Activated CD4-positive, CD25-positive, alpha-beta regulatory T cell treated with anti-CD3 and anti-CD28 coated beads, Interleukin-2, amount 50 U/mL, for 24 hours (primary cell): ENCODE measurements around the gene ABCC6.
"Not testable (repeated sequence)": the region's sequence is repeated elsewhere in the genome, so short reads cannot be mapped to it uniquely, and the experiment has no call there.

Source experiments
- ATAC-seq, 2 donors: fragments of 150-1000 bp; cut with Tn5 transposase; one replicate each; pipeline ENCODE4 v1.10.0; 2021; ENCODE audit warnings: mild to moderate bottlenecking in 1 of 2, moderate library complexity in 1 of 2

The ABCC6 gene

GRCh38 chr16:16188827-16189226 lies 34.5 kb downstream of the ABCC6 start:
- ATAC-seq = no peak

DNA sequence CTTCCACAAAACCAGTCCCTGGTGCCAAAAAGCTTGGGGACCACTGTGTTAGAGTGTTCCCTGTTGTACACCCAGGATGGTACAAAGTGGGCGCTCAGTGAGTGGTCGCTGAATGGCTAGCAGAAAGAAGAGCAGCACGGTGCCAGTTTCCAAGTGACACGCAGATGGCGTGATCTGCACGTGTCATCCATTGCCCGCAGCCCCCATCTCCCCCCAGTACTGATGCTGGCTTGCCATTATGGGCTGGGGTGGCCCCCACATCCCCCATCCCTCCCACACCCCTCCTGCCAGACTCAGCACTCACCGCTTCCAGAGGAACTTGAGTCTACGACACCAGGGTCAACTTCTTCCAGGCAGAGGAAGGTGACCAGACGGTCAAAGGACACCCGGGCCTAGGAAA lies 36.5 kb downstream of the ABCC6 start:
- no peak for ATAC-seq

DNA sequence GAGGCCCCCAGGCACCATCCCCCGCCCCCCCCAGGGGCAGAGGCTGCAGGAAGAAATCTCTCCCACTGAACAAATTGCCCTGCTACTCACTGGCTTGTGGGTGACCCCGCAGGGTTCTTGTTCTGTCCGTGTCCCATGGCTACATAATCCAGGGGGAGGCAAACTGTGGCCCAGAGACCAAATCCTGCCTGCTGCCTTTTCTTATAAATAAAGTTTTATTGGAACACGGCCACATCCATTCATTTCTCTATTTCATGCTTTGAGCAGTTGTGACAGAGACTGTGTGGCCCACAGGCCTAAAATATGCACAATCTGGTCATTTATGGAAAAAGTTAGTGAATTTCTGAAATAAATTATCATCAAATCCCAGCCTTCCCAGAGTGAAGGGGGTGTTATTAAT lies 38.2 kb downstream of the ABCC6 start:
- ATAC-seq = no peak

DNA sequence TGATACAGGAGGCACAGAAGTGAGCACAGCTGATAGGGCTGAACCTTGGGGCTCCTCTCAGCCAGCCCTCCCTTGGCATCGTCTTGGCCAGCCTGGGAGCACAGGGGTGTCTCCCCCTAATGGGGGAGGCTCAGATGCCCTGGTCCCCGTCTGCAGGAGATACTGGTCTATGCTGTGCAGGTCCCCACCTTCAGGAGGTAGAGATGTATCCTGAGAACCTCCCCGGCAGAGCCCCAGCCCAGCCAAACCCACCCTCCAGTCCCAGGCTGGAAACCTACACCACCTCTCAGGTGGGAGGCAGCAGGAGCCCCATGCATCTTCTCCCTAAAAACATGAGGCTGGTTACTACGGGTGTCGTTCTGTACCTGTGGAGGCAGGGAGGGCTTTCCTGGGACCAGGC lies 38.7 kb downstream of the ABCC6 start:
- ATAC-seq = no peak

DNA sequence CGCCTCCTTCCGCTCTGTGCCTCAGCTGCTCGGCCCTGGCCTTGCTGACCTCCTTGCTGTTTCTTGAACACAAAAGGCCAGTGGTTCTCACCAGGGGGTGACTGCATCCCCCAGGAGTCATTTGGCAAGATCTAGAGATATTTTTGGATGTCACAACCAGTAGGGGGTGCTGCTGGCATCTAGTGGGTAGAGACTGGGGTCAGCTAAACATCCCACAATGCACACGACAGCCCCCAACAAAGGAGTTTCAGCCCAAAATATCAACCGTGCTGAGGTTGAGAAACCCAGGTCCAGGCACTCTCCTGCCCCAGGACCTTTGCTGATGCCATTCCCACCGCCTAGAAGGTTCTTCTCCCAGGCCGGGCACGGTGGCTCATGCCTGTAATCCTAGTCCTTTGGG lies 39.7 kb downstream of the ABCC6 start:
- no peak for ATAC-seq

DNA sequence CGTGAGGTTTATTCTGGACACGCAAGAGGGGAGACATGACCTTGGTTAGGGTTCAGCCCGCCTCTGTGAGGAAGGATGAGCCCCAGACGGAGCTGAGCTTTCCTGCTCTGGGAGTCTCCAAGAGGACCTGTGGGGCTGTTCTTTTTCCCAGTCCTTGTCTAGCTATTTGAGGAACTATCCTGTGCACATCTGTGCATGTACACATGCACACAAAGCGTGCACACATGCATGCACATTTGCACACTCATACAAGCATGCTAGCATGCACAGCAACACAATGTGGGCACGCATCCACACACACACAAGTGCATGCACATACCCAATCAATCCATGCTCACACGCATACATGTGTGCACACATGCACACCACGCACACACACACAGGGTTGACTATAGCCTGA lies 40.4 kb downstream of the ABCC6 start:
- no peak for ATAC-seq

DNA sequence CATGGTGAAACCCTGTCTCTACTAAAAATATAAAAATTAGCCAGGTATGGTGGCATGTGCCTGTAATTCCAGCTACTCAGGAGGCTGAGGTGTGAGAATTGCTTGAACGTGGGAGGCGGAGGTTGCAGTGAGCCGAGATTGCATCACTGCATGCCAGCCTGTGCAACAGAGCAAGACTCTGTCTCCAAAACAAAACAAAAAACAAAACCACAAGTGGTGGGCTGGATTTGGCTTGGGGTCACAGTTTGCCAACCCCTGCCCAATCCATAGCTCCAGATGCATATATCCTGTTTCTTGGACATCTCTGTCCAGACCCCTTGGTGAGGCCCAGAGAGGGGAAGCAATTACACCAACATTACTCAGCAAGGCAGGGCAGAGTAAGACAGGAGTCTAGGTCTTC lies 41.5 kb downstream of the ABCC6 start:
- ATAC-seq = not testable (repeated sequence)

- ATAC-seq = no peak
Measured at GRCh38 chr16:16178455-16179162, 44.7 kb downstream of the ABCC6 start.

- no peak for ATAC-seq
Measured at GRCh38 chr16:16176328-16176727, 47.0 kb downstream of the ABCC6 start.

- no peak for ATAC-seq
Measured at GRCh38 chr16:16175296-16175695, 48.0 kb downstream of the ABCC6 start.

DNA sequence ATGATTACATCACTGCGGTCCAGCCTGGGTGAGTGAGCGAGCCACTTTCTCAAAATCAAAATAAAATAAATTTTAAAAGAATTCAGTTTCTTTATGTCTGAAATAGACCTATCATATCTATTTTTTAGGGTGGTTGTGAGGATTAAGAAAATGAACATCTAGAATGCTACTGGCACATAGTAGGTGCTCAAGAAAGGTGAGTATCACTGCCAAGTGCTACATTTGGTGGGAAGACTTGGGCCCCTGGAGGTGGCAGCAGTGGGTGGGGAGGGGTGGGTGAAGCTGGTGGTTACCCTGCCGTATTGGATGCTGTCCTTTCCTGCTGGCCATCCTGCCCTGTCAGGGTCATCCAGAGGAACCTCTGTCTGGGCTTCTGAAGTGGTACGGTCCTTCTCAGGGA lies 50.3 kb downstream of the ABCC6 start:
- no peak for ATAC-seq

DNA sequence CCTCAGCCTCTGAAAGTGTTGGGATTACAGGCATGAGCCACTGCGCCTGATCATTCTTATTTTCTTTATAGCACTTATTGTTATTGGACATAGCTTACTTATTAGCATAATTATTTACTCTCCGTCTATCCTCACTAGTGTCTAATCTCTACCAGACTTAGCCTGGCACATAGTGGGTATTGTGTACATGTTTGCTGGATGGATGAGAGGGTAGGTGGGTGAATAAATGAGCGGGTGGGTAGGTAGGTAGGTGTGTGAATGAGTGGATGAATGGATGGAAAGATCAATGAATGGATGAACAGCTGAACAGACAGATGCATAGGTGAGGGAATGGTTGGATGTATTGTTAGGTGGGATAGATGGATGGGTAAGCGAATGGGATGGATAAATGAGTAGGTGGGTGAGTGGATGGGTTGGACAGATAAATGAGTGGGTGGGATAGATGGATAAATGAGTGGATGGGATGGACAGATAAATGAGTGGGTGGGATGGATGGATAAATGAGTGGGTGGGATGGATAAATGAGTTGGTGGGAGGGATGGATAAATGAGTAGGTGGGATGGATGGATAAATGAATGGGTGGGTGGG lies 51.9 kb downstream of the ABCC6 start:
- no peak for ATAC-seq

GRCh38 chr16:16169615-16170014 lies 53.7 kb downstream of the ABCC6 start:
- ATAC-seq = no peak

DNA sequence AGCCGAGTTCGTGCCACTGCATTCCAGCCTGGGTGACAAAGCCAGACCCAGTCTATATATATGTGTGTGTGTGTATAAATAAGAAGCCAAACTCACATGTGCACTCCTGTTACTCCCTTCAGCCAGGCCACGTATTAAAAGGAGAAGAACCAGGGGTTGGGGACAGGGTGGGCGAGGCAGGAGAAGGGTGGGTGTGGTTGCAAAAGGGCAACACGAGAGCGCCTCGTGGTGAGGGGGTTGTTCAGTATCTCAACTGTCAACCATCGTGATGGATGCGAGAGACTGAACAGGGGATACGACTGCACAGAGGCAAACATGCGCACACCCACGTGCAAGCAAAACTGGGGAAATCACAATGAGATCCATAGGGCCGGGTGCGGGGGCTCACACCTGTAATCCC lies 54.9 kb downstream of the ABCC6 start:
- no peak for ATAC-seq

- no peak for ATAC-seq
Measured at GRCh38 chr16:16167927-16168326, 55.4 kb downstream of the ABCC6 start.

DNA sequence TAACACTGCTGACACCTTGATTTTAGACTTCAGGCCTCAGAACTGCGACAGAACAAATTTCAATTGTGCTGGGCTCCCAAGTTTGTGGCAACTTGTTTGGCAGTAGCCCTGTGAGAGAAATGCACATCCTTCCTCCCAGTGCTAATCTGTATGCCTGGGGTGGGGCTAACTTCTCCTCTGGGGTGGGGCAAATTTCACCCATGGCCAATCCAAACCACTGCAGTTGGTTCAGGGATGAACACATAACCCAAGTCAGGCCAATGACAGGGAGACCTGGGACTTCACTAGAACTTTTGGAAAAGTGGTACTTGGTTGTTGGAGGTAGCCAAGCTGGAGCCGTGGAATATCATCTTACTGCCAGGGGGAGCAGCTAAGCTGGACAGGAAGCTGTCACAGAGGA lies 56.3 kb downstream of the ABCC6 start:
- ATAC-seq = no peak

DNA sequence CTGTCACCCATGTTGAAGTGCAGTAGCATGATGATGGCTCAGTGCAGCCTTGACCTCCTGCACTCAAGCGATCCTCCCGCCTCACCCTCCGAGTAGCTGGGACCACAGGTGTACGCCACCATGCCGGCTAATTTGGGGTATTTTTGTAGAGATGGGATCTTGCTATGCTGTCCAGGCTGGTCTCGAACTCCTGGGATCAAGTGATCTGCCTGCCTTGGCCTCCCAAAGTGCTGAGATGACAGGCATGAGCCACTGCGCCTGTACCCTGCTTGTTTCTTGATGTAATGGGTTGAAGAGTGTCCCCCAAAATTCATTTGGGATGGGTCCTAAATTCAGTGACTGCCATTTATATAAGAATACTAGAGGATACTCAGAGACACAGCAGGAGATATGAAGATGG lies 57.2 kb downstream of the ABCC6 start:
- ATAC-seq = no peak

DNA sequence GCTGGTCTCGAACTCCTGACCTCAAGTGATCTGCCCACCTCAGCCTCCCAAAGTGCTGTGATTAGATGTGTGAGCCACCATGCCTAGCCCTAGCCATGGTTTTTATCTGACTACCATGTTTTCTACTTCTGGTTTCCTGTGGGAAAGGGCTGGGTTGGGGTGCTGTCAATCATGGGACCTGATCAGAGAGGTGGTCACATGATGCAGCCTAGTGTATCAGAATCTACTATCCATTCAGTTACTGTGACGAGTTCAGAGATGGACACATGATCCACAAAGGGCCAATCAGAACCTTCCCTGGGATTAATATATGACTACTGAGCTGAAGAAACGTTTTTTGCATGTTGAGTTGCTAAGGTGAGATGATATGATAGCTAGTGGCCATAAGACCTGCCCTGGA lies 59.1 kb downstream of the ABCC6 start:
- no peak for ATAC-seq

DNA sequence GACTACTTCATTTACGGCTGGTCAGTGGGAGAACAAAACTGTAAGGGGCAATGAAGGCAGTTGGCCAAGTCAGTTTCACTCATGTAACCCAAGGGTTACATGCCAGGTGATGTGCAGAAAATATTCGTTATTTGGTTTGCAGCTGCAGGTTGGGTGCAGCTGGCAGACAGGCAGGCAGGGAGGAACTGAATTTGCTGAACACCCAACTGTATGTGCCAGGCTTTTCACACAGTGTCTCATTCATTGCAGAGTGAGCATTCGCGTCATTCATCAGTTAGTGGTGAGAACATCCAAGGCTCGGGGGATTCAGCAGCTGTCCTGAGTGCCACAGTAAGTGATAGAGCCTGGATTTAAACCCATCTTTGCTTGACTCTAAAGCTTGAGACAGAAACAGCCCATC lies 59.7 kb downstream of the ABCC6 start:
- ATAC-seq = no peak

DNA sequence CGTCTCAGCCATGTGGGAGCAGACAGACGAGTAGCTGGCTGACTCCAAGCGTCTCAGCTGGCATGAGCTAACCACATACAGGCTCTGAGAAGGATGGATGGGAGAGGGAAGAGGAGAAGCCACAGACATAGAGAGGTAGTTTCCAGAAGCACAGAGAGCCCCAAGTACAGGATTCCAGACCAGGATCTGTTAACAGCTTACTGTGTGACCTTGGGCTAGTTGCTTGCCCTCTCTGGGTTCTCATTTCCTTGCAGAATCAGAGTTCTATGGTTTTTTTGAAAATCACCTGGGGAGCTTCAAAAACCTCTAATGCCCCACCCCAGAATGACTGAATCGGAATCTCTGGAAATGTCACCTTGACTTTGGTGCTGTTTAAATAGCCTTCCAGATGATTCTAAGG lies 60.2 kb downstream of the ABCC6 start:
- ATAC-seq = no peak

DNA sequence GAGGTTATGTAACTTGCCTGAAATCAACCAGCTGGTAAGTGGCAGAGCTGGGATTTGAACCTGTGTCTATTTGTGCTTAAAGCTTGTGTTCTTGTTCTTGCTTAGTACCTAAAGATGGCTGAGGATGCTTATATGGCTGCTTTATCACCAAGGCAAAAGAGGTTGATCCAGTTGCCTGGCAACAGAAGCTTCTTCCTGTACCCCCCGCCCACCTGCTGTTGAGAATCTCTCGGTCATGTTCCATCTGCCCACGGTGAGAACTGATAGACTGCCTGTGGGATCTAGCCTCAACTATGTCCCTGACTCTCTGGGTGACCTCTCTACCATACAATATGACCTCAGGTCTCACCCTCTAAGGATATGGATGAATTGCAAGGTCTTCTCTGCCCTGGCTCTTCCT lies 60.7 kb downstream of the ABCC6 start:
- ATAC-seq = no peak

- not testable (repeated sequence) for ATAC-seq
Measured at GRCh38 chr16:16161840-16162239, 61.5 kb downstream of the ABCC6 start.

- no peak for ATAC-seq
Measured at GRCh38 chr16:16161319-16161718, 62.0 kb downstream of the ABCC6 start.

- ATAC-seq = no peak
Measured at GRCh38 chr16:16159662-16160061, 63.6 kb downstream of the ABCC6 start.

GRCh38 chr16:16158741-16159374 lies 64.4 kb downstream of the ABCC6 start:
- no peak for ATAC-seq
